PC-9 (cell line): ENCODE measurements around the gene MAN1C1. TPM values are rescaled to one million over a fixed set of nuclear protein-coding genes. Genes with fewer than 3 reads are reported as not detected.

Experiments
- BruUV-seq: library from RNA; stranded (reverse); fragments of 400-500 nt; replicated peaks from 2 replicates; lab custom pipeline; 2021; lab: Mats Ljungman, UMichigan
- CTCF ChIA-PET: fragments of 300-600 bp; sonication (Branson Sonifier 250); formaldehyde crosslinking; loops from one replicate; lab custom pipeline; 2022; ENCODE audit warnings: antibody characterized with exemption; lab: Charles Lee
- POLR2A ChIA-PET: fragments of 300-600 bp; sonication (Branson Sonifier 250); formaldehyde crosslinking; loops from one replicate; lab custom pipeline; 2022; ENCODE audit warnings: antibody characterized with exemption; ENCODE audit not compliant: unreplicated experiment; lab: Charles Lee
- DNase-seq, 2 experiments: peaks; one replicate each; pipeline versions ENCODE4 v3.0.0 to v3.0.0-alpha.2; 2015 to 2022; ENCODE audit warnings: mixed read lengths in 1 of 2
- H2AFZ ChIP-seq: fragments of 200-600 bp; sonication (generic); 2 replicates; pipeline ENCODE4 v1.8.1; 2017; ENCODE audit warnings: antibody characterized with exemption
- H3F3A ChIP-seq: fragments of 200-600 bp; sonication (generic); 2 replicates; pipeline ENCODE4 v1.8.1; 2017; ENCODE audit warnings: antibody characterized with exemption, mild to moderate bottlenecking, low read depth; ENCODE audit not compliant: insufficient read depth
- H3K27ac ChIP-seq: fragments of 200-600 bp; sonication (generic); 2 replicates; pipeline ENCODE4 v1.6.1; 2016; ENCODE audit warnings: mixed run types
- H3K27me3 ChIP-seq: fragments of 200-600 bp; sonication (generic); 2 replicates; pipeline ENCODE4 v1.6.1; 2016; ENCODE audit warnings: low read depth, mixed run types; ENCODE audit not compliant: insufficient read depth
- H3K36me3 ChIP-seq: fragments of 200-600 bp; sonication (generic); 2 replicates; pipeline ENCODE4 v1.6.1; 2016; ENCODE audit warnings: low read depth, mixed run types
- H3K4me1 ChIP-seq: fragments of 200-600 bp; sonication (generic); replicated peaks from 2 replicates; pipeline ENCODE4 v1.6.1; 2016; ENCODE audit warnings: mixed run types; ENCODE audit not compliant: insufficient read depth
- H3K4me2 ChIP-seq: fragments of 200-600 bp; sonication (generic); 2 replicates; pipeline ENCODE4 v1.6.1; 2017; ENCODE audit warnings: mixed run types
- H3K4me3 ChIP-seq: fragments of 200-600 bp; sonication (generic); 2 replicates; pipeline ENCODE4 v1.6.1; 2016; ENCODE audit warnings: mixed run types
- H3K79me2 ChIP-seq: fragments of 200-600 bp; sonication (generic); 2 replicates; pipeline ENCODE4 v1.6.1; 2017; ENCODE audit warnings: low read depth, mixed run types
- H3K9me2 ChIP-seq: fragments of 200-600 bp; sonication (generic); 2 replicates; pipeline ENCODE4 v1.8.1; 2017; ENCODE audit warnings: mild to moderate bottlenecking; ENCODE audit not compliant: insufficient read depth
- H3K9me3 ChIP-seq: fragments of 200-600 bp; sonication (generic); 2 replicates; pipeline ENCODE4 v1.8.1; 2016; ENCODE audit warnings: low read depth; ENCODE audit not compliant: insufficient read depth
- H4K20me1 ChIP-seq: fragments of 200-600 bp; sonication (generic); 2 replicates; pipeline ENCODE4 v1.8.1; 2017; ENCODE audit not compliant: insufficient read depth
- EZH2 ChIP-seq: fragments of 200-600 bp; sonication (generic); IDR thresholded peaks from 2 replicates; pipeline ENCODE4 v1.8.0; 2017; ENCODE audit warnings: antibody characterized with exemption, low read depth
- intact Hi-C: fragments of 100-400 bp; cut with micrococcal nuclease; formaldehyde crosslinking; loops from one replicate; pipeline ENCODE4 v1.10.0; 2022; ENCODE audit not compliant: unreplicated experiment
- total RNA-seq: library from RNA; stranded (reverse); gene quantifications from 2 replicates; pipeline ENCODE4 v1.2.3, GENCODE V29; 2021
- TF ChIP-seq, protein P1 (sequence below): fragments of 200-600 bp; sonication (generic); conservative IDR thresholded peaks from 2 replicates; pipeline ENCODE4 v1.6.1; 2017; ENCODE audit warnings: mixed run types, antibody characterized with exemption, mild to moderate bottlenecking, moderate library complexity

The MAN1C1 gene
- total RNA-seq, 1 experiment from 2014 or later, result 0.41 TPM

GRCh38 chr1:25781130-25781433 is 164.5 kb downstream of the MAN1C1 start:
- Histone ChIP-seq H4K20me1 (no peaks in the 10 kb centered on the region), H3F3A (no peaks in the 10 kb centered on the region), H3K4me1 (peaks cover 6% of the 10 kb centered on the region; the same call in 1 of the 2 replicates), H3K9me2 (no peaks in the 10 kb centered on the region), H3K4me3 (no peak overlapping the region), H3K27ac (no peak overlapping the region), H3K27me3 (no peaks in the 10 kb centered on the region), H3K9me3 (no peaks in the 10 kb centered on the region), H3K4me2 (no peak overlapping the region), H3K79me2 (no peaks in the 10 kb centered on the region), H2AFZ (no peak overlapping the region), H3K36me3 (no peaks in the 10 kb centered on the region)
- DNase-seq, result no peak
- BruUV-seq, result no TSS peak
- intact Hi-C loops, result no loop called here
- POLR2A ChIA-PET, result interaction anchor here (0.6 kb wide), 1 partner anchor 165 kb away, joined by 3 read pairs; no protein-coding TSS in a partner anchor
- no peak for TF ChIP-seq EZH2
- TF ChIP-seq, protein P1, sequence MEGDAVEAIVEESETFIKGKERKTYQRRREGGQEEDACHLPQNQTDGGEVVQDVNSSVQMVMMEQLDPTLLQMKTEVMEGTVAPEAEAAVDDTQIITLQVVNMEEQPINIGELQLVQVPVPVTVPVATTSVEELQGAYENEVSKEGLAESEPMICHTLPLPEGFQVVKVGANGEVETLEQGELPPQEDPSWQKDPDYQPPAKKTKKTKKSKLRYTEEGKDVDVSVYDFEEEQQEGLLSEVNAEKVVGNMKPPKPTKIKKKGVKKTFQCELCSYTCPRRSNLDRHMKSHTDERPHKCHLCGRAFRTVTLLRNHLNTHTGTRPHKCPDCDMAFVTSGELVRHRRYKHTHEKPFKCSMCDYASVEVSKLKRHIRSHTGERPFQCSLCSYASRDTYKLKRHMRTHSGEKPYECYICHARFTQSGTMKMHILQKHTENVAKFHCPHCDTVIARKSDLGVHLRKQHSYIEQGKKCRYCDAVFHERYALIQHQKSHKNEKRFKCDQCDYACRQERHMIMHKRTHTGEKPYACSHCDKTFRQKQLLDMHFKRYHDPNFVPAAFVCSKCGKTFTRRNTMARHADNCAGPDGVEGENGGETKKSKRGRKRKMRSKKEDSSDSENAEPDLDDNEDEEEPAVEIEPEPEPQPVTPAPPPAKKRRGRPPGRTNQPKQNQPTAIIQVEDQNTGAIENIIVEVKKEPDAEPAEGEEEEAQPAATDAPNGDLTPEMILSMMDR, result no peak
- CTCF ChIA-PET, result no interaction called here

DNA sequence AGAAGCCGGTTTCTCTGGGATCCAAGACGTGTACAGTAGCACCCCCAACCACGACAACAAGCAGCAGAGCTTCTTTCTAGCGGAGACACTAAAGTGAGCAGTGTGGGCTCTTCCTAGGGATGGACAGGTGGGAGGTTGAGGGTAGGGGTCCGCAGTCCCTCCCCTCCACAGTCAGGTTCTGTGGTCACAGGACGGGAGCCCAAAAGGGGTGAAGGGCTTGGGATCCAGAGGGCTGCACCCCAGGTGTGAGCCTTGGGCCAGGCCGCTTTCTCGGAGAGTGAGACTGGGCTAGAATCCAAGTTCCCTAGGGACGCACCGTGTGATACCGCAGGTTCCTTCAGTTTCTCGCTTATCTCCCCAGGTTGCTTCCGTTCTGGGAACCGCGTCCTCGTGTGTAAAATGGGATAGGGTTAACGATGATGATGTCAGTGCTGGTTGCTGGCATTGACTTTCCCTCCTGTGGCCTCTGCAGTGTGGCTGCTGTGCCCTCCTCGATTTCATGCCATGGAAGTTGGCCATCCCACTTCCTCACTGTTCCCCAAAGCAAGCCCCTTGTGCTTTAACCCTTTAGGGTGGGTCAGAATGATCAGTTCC is 166.1 kb downstream of the MAN1C1 start:
- no peaks in the 10 kb centered on the region for H3K27me3 ChIP-seq
- H3K4me2 ChIP-seq, result no peak overlapping the region
- H3K4me1 ChIP-seq, result peaks cover 21% of the 10 kb centered on the region
- H3K9me2 ChIP-seq, result no peaks in the 10 kb centered on the region
- H3F3A ChIP-seq, result peaks cover 7% of the 10 kb centered on the region
- ChIA-PET POLR2A (interaction anchor here (0.5 kb wide), 1 partner anchor 173 kb away, joined by 3 read pairs; no protein-coding TSS in a partner anchor), CTCF (no interaction called here)
- no peaks in the 10 kb centered on the region for H3K9me3 ChIP-seq
- no peaks in the 10 kb centered on the region for H4K20me1 ChIP-seq
- no peak for TF ChIP-seq EZH2
- TF ChIP-seq, protein P1, result no peak
- no peaks in the 10 kb centered on the region for H3K79me2 ChIP-seq
- intact Hi-C loops, result no loop called here
- no TSS peak for BruUV-seq
- no peak for DNase-seq
- H3K4me3 ChIP-seq, result no peak overlapping the region
- H3K36me3 ChIP-seq, result no peaks in the 10 kb centered on the region
- no peak overlapping the region for H2AFZ ChIP-seq
- H3K27ac ChIP-seq, result no peak overlapping the region

DNA sequence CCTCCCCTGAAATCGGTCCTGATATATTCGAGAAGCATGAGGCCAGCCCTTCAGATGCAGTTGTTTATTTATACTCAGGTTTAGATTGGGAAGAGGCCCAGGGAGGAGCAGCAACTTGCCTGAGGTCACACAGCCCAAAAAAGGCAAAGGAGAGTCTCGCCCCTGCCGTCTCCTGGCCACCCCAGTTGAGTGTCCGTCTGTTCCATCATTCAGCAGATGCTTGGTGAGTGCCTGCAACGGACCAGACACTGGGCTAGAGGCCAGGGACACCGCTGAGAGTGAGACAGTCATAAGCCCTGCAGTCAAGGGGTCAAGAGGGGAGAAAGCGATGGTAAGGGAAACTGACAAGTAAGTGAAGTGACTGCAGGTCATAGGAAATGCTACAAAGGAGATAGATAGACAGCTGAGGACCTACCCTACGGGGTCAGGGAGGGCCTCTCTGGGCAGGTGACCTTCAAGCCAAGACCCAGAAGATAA is 168.0 kb downstream of the MAN1C1 start:
- TF ChIP-seq, protein P1, result no peak
- no peak for TF ChIP-seq EZH2
- H3K27ac ChIP-seq, result no peak overlapping the region
- no peaks in the 10 kb centered on the region for H3K27me3 ChIP-seq
- CTCF ChIA-PET, result no interaction called here
- no peak for DNase-seq
- POLR2A ChIA-PET, result no interaction called here
- H3K36me3 ChIP-seq, result no peaks in the 10 kb centered on the region
- intact Hi-C loops, result no loop called here
- H2AFZ ChIP-seq, result no peak overlapping the region
- no TSS peak for BruUV-seq
- peaks cover 9% of the 10 kb centered on the region for H3F3A ChIP-seq
- H3K4me3 ChIP-seq, result no peak overlapping the region
- H3K4me1 ChIP-seq, result peaks cover 25% of the 10 kb centered on the region
- no peaks in the 10 kb centered on the region for H4K20me1 ChIP-seq
- no peak overlapping the region for H3K4me2 ChIP-seq
- H3K9me2 ChIP-seq, result no peaks in the 10 kb centered on the region
- H3K79me2 ChIP-seq, result no peaks in the 10 kb centered on the region
- H3K9me3 ChIP-seq, result no peaks in the 10 kb centered on the region
